HepG2 (cell line): ENCODE results near the gene KISS1R. TPM values are rescaled to one million over a fixed set of nuclear protein-coding genes. Genes with fewer than 3 reads are reported as not detected.

Experiments
- ATAC-seq: fragments of 200-7000 bp; cut with Tn5 transposase; 3 replicates; pipeline ENCODE4 v1.9.1; 2020; ENCODE audit warnings: mild to moderate bottlenecking, moderate library complexity
- BruUV-seq: library from RNA; stranded (reverse); fragments of 400-500 nt; replicated peaks from 2 replicates; lab custom pipeline; 2021; lab: Mats Ljungman, UMichigan
- CTCF ChIA-PET: fragments of 300-600 bp; formaldehyde crosslinking; extraction: SDS; loops from one replicate; lab custom pipeline; 2021; ENCODE audit warnings: low total read pairs, inconsistent platforms, low intra/inter-chr PET ratio; lab: Yijun Ruan, JAX
- POLR2A ChIA-PET: fragments of 350-600 bp; sonication (Branson Sonifier 250); formaldehyde crosslinking; loops from one replicate; lab custom pipeline; 2020; ENCODE audit warnings: antibody characterized with exemption, inconsistent platforms; lab: Yijun Ruan, JAX
- DNase-seq: peaks from one replicate; pipeline ENCODE4 v3.0.0-alpha.2; 2015; ENCODE audit warnings: low spot score
- FAIRE-seq: peaks from 3 replicates; lab custom pipeline; 2011; peaks lifted over from hg19 to GRCh38; lab: Jason Lieb, UNC
- H2AFZ ChIP-seq: one replicate; pipeline ENCODE4 v1.6.1; 2011; ENCODE audit warnings: low read length, inconsistent platforms
- H3K27ac ChIP-seq: fragments of 300-600 bp; 3 replicates; pipeline ENCODE4 v1.8.0; 2011; ENCODE audit warnings: mixed run types, mild to moderate bottlenecking, mixed read lengths, low read length, inconsistent platforms; ENCODE audit not compliant: insufficient read depth; ENCODE audit errors: extremely low read length
- H3K27me3 ChIP-seq, 2 experiments: fragments of 200-600 bp in 1 of 2; 2 replicates in 1 of 2; 3 replicates in 1 of 2; pipeline versions ENCODE4 v1.6.0 to v1.8.0; 2011; ENCODE audit warnings: low read length in 2 of 2, mild to moderate bottlenecking in 2 of 2, moderate library complexity in 2 of 2, inconsistent platforms in 1 of 2; ENCODE audit not compliant: insufficient read depth in 2 of 2, control insufficient read depth in 1 of 2
- H3K36me3 ChIP-seq, 2 experiments: fragments of 200-600 bp in 1 of 2; replicated peaks in 1 of 2; 2 replicates in 1 of 2; 3 replicates in 1 of 2; pipeline versions ENCODE4 v1.5.1 to v1.8.0; 2011; ENCODE audit warnings: low read length in 2 of 2, inconsistent platforms in 1 of 2; ENCODE audit not compliant: insufficient read depth in 2 of 2, control insufficient read depth in 1 of 2
- H3K4me1 ChIP-seq: 2 replicates; pipeline ENCODE4 v1.5.1; 2012; ENCODE audit warnings: low read length, inconsistent platforms; ENCODE audit not compliant: insufficient read depth
- H3K4me2 ChIP-seq: 2 replicates; pipeline ENCODE4 v1.6.0; 2011; ENCODE audit warnings: low read depth, low read length, inconsistent platforms
- H3K4me3 ChIP-seq, 3 experiments: fragments of 200-600 bp in 1 of 3; sonication (generic), shearing (Covaris generic) in 1 of 3; replicated peaks in 1 of 3; 2 replicates each; pipeline ENCODE4 v1.5.1; 2011 to 2016; ENCODE audit warnings: low read length in 3 of 3, inconsistent platforms in 2 of 3, low read depth in 2 of 3, mild to moderate bottlenecking in 2 of 3, control low read depth in 1 of 3, mixed read lengths in 1 of 3; ENCODE audit not compliant: insufficient read depth in 1 of 3
- H3K79me2 ChIP-seq: one replicate; pipeline ENCODE4 v1.6.1; 2011; ENCODE audit warnings: low read length, inconsistent platforms; ENCODE audit not compliant: insufficient read depth
- H3K9ac ChIP-seq: 2 replicates; pipeline ENCODE4 v1.6.0; 2011; ENCODE audit warnings: mild to moderate bottlenecking, low read depth, low read length, inconsistent platforms; ENCODE audit not compliant: insufficient read depth
- H3K9me3 ChIP-seq: 2 replicates; pipeline ENCODE4 v1.5.1; 2012; ENCODE audit warnings: mild to moderate bottlenecking, low read length
- H4K20me1 ChIP-seq: 2 replicates; pipeline ENCODE4 v1.6.0; 2011; ENCODE audit warnings: inconsistent platforms, mild to moderate bottlenecking, low read length, moderate library complexity; ENCODE audit not compliant: insufficient read depth
- CCDC6 ChIP-seq: sonication (generic); formaldehyde crosslinking; IDR thresholded peaks from 2 replicates; pipeline ENCODE4 v1.8.1; 2022; ENCODE audit warnings: mild to moderate bottlenecking, missing genetic modification reagents, moderate library complexity
- MYNN ChIP-seq: sonication (generic); formaldehyde crosslinking; IDR thresholded peaks from 2 replicates; pipeline ENCODE4 v1.4.0; 2020; ENCODE audit warnings: mild to moderate bottlenecking, low read depth, missing genetic modification reagents
- NR0B2 ChIP-seq: sonication (generic); formaldehyde crosslinking; IDR thresholded peaks from 2 replicates; pipeline ENCODE4 v1.4.0; 2020; ENCODE audit warnings: mild to moderate bottlenecking, missing genetic modification reagents
- PREB ChIP-seq: sonication (generic); formaldehyde crosslinking; IDR thresholded peaks from 2 replicates; pipeline ENCODE4 v1.4.0; 2020; ENCODE audit warnings: missing genetic modification reagents
- SETDB1 ChIP-seq: sonication (generic); formaldehyde crosslinking; IDR thresholded peaks from 2 replicates; pipeline ENCODE4 v1.5.1; 2020; ENCODE audit warnings: missing genetic modification reagents, mild to moderate bottlenecking, borderline replicate concordance
- STAT6 ChIP-seq: sonication (generic); formaldehyde crosslinking; IDR thresholded peaks from 2 replicates; pipeline ENCODE4 v1.4.0; 2020; ENCODE audit warnings: missing genetic modification reagents, mild to moderate bottlenecking, borderline replicate concordance
- TARDBP ChIP-seq: sonication (generic); formaldehyde crosslinking; IDR thresholded peaks from 2 replicates; pipeline ENCODE4 v1.8.0; 2022; ENCODE audit warnings: mild to moderate bottlenecking, missing genetic modification reagents
- TBL1XR1 ChIP-seq: fragments of 150-350 bp; IDR thresholded peaks from 2 replicates; pipeline ENCODE4 v1.6.1; 2014; ENCODE audit warnings: borderline replicate concordance, low read length; ENCODE audit not compliant: partially characterized antibody
- THAP11 ChIP-seq: IDR thresholded peaks from 2 replicates; pipeline ENCODE4 v1.6.1; 2016; ENCODE audit warnings: missing biosample characterization, missing genetic modification reagents
- ZNF142 ChIP-seq: sonication (generic); formaldehyde crosslinking; IDR thresholded peaks from 2 replicates; pipeline ENCODE4 v1.4.0; 2020; ENCODE audit warnings: missing genetic modification reagents
- WGBS: methylation state at CpG from one replicate; pipeline ENCODE4 v1.1.6; 2017; ENCODE audit warnings: low lambda C conversion rate; 5-methylcytosine and 5-hydroxymethylcytosine counted together
- in situ Hi-C: cut with HindIII; loops from 2 replicates; pipeline ENCODE4 v1.10.0; 2017; ENCODE audit warnings: low pct_unique_long_range_greater_than_20kb; ENCODE audit not compliant: extremely low pct_ligation_motif_present
- intact Hi-C: fragments of 100-400 bp; cut with micrococcal nuclease; formaldehyde crosslinking; loops from one replicate; pipeline ENCODE4 v1.10.0; 2022; ENCODE audit not compliant: unreplicated experiment
- polyA plus RNA-seq, 8 experiments: library from polyadenylated mRNA; depleted of rRNA in 3 of 8; stranded (reverse) in 7 of 8; unstranded in 1 of 8; fragments of >200 nt; fragmentation: Illumina TruSeq in 4 of 8; extraction: Trizol in 4 of 8; gene quantifications; 2 replicates each; pipeline versions ENCODE4 v1.2.1 to v1.2.3, GENCODE V29; 2011 to 2016; ENCODE audit warnings: low read depth in 4 of 8, missing spikeins in 1 of 8, mixed read lengths in 1 of 8; ENCODE audit not compliant: insufficient read depth in 1 of 8
- total RNA-seq, 5 experiments: library from RNA; depleted of rRNA; stranded (reverse); fragments of >200 nt; fragmentation: Illumina TruSeq; extraction: Trizol; gene quantifications; 2 replicates each; pipeline ENCODE4 v1.2.3, GENCODE V29; 2016; ENCODE audit warnings: low read depth in 1 of 5

The KISS1R gene
- total and polyA plus RNA-seq, 2 of the 13 experiments (the other 11 are each of a cell fraction or from before 2014, with no cell fraction given), result 1.1 to 10.2 TPM

- BruUV-seq, result no TSS peak
- intact Hi-C loops, result no loop called here
- H3K4me1 ChIP-seq, result no peaks in the 10 kb centered on the region
- in situ Hi-C loops, result no loop called here
- H2AFZ ChIP-seq, result no peak within 1 kb of the TSS
- ChIA-PET POLR2A (interaction anchor here (0.6 to 1.1 kb wide), 7 partner anchors 11 to 123 kb away, joined by 3 to 4 read pairs (median 3); partner anchors contain the start of gene KISS1R), CTCF (no interaction called here)
- peak within 1 kb of the TSS; percentile 78 for H3K4me2 ChIP-seq
- WGBS, result 4% methylated on average over 22 of the region's 69 CpGs
- peak within 1 kb of the TSS; percentile 87 for H3K27ac ChIP-seq
- ATAC-seq (peak; percentile 89), DNase-seq (peak; percentile 85), FAIRE-seq (peak; percentile 88)
- no peaks in the 10 kb centered on the region for H3K27me3 ChIP-seq
- peak within 1 kb of the TSS; percentile 87 to 98 (median 91) for H3K4me3 ChIP-seq
- peaks cover 10% of the 10 kb centered on the region for H3K79me2 ChIP-seq
- H3K9ac ChIP-seq, result peak within 1 kb of the TSS; percentile 92
- H4K20me1 ChIP-seq, result no peaks in the 10 kb centered on the region; the same call in 1 of the 2 replicates
- H3K9me3 ChIP-seq, result no peaks in the 10 kb centered on the region
- H3K36me3 ChIP-seq, result peaks cover 8 to 23% of the 10 kb centered on the region in 2 experiments; a peak in 4 of 5 replicates
- TF ChIP-seq PREB (CRISPR knock-in tag) (no peak), ZNF142 (0 out of 2 replicates have a peak, but pooled peaks have one; percentile 25), STAT6 (CRISPR knock-in tag) (no peak), TARDBP (CRISPR knock-in tag) (peak; percentile 49), CCDC6 (CRISPR knock-in tag) (0 out of 2 replicates have a peak, but pooled peaks have one; percentile 14), THAP11 (CRISPR knock-in tag) (peak; percentile 72), MYNN (no peak), NR0B2 (CRISPR knock-in tag) (no peak), TBL1XR1 (peak; percentile 37), SETDB1 (CRISPR knock-in tag) (no peak)
Observed at GRCh38 chr19:892894-893689, 24.0 kb upstream of the KISS1R start, which contains the start of the genes MED16 and RNU6-9. MED16 (minus strand) TSS chr19:893187; CDS start chr19:891131, 2,056 bp downstream. RNU6-9 (plus strand) TSS chr19:893484.
